Esophagus squamous epithelium (tissue), 4 donors: ENCODE measurements around the gene SLC41A3.
"Not testable (repeated sequence)": the region's sequence is repeated elsewhere in the genome, so short reads cannot be mapped to it uniquely, and the experiment has no call there.

Experiments used
- CTCF ChIP-seq, 6 experiments: fragments of 450-650 bp in 4 of 6; fragments of 200-600 bp in 2 of 6; sonication (generic) in 2 of 6; IDR thresholded peaks; one replicate each; pipeline ENCODE4 v1.5.1; 2016 to 2019; ENCODE audit warnings: antibody characterized with exemption in 6 of 6, mild to moderate bottlenecking in 4 of 6, moderate library complexity in 4 of 6
- POLR2A ChIP-seq, 4 donors: fragments of 450-650 bp; IDR thresholded peaks; one replicate each; pipeline ENCODE4 v1.6.1; 2017; ENCODE audit warnings: antibody characterized with exemption in 4 of 4, mild to moderate bottlenecking in 4 of 4, moderate library complexity in 3 of 4

- TF ChIP-seq POLR2A, CTCF (IDR thresholded peaks at IDR 0.05): not testable (repeated sequence)
Observed at GRCh38 chr3:126038791-126039190, 45.1 kb downstream of the SLC41A3 start.
